Osteocyte (in vitro differentiated cells): ENCODE data around the gene IL12A. TPM values are rescaled to one million over a fixed set of nuclear protein-coding genes. Genes with fewer than 3 reads are reported as not detected.

Experiments
- DNase-seq: peaks from one replicate; pipeline ENCODE4 v3.0.0; 2021; ENCODE audit warnings: mixed read lengths; ENCODE audit not compliant: unreplicated experiment; ENCODE audit errors: extremely low spot score
- H3K27ac Mint-ChIP-seq: one replicate; pipeline ENCODE4 v1.8.0; 2021; ENCODE audit warnings: mild to moderate bottlenecking, mixed read lengths; ENCODE audit not compliant: unreplicated experiment
- H3K27me3 Mint-ChIP-seq: one replicate; pipeline ENCODE4 v1.8.0; 2021; ENCODE audit warnings: mixed read lengths; ENCODE audit not compliant: unreplicated experiment
- H3K36me3 Mint-ChIP-seq: one replicate; pipeline ENCODE4 v1.8.0; 2021; ENCODE audit warnings: mixed read lengths; ENCODE audit not compliant: unreplicated experiment
- H3K4me1 Mint-ChIP-seq: one replicate; pipeline ENCODE4 v1.8.0; 2021; ENCODE audit warnings: mixed read lengths; ENCODE audit not compliant: unreplicated experiment
- H3K4me3 Mint-ChIP-seq: one replicate; pipeline ENCODE4 v1.8.0; 2021; ENCODE audit warnings: mild to moderate bottlenecking, moderate library complexity, mixed read lengths; ENCODE audit not compliant: unreplicated experiment
- H3K9me3 Mint-ChIP-seq: one replicate; pipeline ENCODE4 v1.8.0; 2021; ENCODE audit warnings: mixed read lengths; ENCODE audit not compliant: unreplicated experiment
- CTCF ChIP-seq: fragments of 200-600 bp; sonication (generic); IDR thresholded peaks from 2 replicates; pipeline ENCODE4 v1.5.0; 2021; ENCODE audit warnings: antibody characterized with exemption, mild to moderate bottlenecking, moderate library complexity
- long read RNA-seq: library from polyadenylated mRNA; unstranded; transcript quantifications from one replicate; pipeline ENCODE4 v2.0.0, GENCODE V29; 2021
- total RNA-seq: library from RNA; stranded (reverse); gene quantifications from 2 replicates; pipeline ENCODE4 v1.2.1, GENCODE V29; 2021

Gene IL12A
- 0.50 TPM in 1 of 2 replicates, not detected in the other for total RNA-seq
- long read RNA-seq, result 0 reads

DNA sequence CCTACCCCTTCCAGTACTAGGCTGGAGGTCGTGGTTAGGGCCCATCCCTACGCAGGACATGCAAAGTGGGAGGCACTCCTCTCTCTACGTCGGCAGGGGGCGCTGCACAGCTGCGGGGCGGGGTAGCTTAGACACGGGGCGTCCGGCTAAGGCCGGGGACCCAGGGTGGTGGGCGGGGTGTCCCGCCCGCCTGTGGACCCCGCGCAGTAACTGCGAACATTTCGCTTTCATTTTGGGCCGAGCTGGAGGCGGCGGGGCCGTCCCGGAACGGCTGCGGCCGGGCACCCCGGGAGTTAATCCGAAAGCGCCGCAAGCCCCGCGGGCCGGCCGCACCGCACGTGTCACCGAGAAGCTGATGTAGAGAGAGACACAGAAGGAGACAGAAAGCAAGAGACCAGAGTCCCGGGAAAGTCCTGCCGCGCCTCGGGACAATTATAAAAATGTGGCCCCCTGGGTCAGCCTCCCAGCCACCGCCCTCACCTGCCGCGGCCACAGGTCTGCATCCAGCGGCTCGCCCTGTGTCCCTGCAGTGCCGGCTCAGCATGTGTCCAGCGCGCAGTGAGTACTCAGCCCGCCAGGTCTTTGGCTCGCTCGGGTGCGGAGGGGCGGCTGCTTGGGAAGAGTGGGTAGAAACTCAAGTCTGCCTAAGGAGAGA, at the start of gene IL12A:
IL12A (plus strand) TSS at position 219 of the 655 bp plus-strand sequence.
- Mint-ChIP-seq H3K27ac (peak within 1 kb of the TSS; percentile 75), H3K9me3 (peaks cover 5% of the 10 kb centered on the region), H3K4me3 (peak within 1 kb of the TSS; percentile 80), H3K36me3 (no peaks in the 10 kb centered on the region), H3K4me1 (peaks cover 39% of the 10 kb centered on the region), H3K27me3 (no peaks in the 10 kb centered on the region)
- DNase-seq, result peak; percentile 92
- TF ChIP-seq CTCF, result peak; percentile 99

- no peak for TF ChIP-seq CTCF
- Mint-ChIP-seq H3K4me3 (no peak overlapping the region), H3K9me3 (peaks cover 5% of the 10 kb centered on the region), H3K4me1 (peaks cover 31% of the 10 kb centered on the region), H3K36me3 (no peaks in the 10 kb centered on the region), H3K27me3 (no peaks in the 10 kb centered on the region), H3K27ac (no peak overlapping the region)
- DNase-seq, result no peak
Observed at GRCh38 chr3:159941038-159942000, 47.3 kb upstream of the IL12A start.

DNA sequence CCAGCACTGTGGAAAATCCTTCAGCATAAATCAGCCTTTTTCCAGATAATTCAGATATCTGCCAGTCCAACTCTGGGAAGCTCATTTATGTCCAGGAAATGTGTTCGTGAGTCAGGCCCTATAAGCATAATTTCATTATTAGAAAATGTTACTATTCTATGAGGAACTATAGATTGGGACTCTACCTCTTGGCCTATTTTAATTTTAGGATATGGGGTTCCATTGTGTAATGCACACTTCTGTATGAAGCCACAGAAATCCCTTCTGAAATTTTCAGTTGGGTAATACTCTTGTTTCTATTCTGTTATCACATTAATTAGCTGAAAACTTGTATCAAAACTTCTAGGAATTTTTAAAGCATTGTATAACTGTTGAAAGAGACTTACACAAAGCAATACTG, 43.9 kb upstream of the IL12A start:
- Mint-ChIP-seq H3K36me3 (no peaks in the 10 kb centered on the region), H3K4me3 (no peak overlapping the region), H3K4me1 (peaks cover 4% of the 10 kb centered on the region), H3K27me3 (no peaks in the 10 kb centered on the region), H3K9me3 (peaks cover 3% of the 10 kb centered on the region), H3K27ac (no peak overlapping the region)
- no peak for TF ChIP-seq CTCF
- DNase-seq, result no peak

DNA sequence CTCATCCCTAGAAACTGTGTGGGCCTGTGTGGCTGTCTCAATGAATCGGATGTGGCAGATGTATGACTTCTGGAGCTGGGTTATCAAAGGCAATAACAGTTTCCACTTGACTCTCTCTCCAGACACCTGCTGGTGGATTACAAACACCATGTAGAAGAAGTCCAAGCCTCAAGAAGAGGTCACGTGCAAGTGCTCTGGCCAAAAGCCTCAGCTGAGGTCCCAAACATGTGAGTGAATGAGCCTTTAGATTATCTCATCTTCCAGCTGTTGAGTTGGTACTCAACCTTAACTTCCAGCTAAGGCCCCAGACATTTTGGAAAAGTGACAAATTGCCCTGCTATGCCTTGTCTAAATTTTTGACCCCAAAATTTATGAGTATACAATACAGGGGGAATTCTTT, 42.7 kb upstream of the IL12A start:
- Mint-ChIP-seq H3K9me3 (no peaks in the 10 kb centered on the region), H3K36me3 (no peaks in the 10 kb centered on the region), H3K27ac (no peak overlapping the region), H3K4me3 (no peak overlapping the region), H3K27me3 (no peaks in the 10 kb centered on the region), H3K4me1 (peaks cover 4% of the 10 kb centered on the region)
- no peak for TF ChIP-seq CTCF
- no peak for DNase-seq

- no peak for DNase-seq
- Mint-ChIP-seq H3K4me3 (no peak overlapping the region), H3K27ac (no peak overlapping the region), H3K4me1 (no peaks in the 10 kb centered on the region), H3K9me3 (no peaks in the 10 kb centered on the region), H3K36me3 (no peaks in the 10 kb centered on the region), H3K27me3 (no peaks in the 10 kb centered on the region)
- no peak for TF ChIP-seq CTCF
Observed at GRCh38 chr3:159947220-159947619, 41.4 kb upstream of the IL12A start.
